GOT3 (cell line): ENCODE data around the gene MICOS13.
A peak's percentile ranks its signal among the peaks of the same experiment; 100 is the strongest.

ENCODE experiments used
- DNase-seq: peaks from one replicate; lab custom pipeline; 2025; ENCODE audit warnings: mixed read lengths; lab: John Stamatoyannopoulos, UW

Gene MICOS13

GRCh38 chr19:5687360-5688198 lies 7.3 kb upstream of the MICOS13 start:
- no peak for DNase-seq

GRCh38 chr19:5686647-5687359 lies 6.5 kb upstream of the MICOS13 start:
- DNase-seq = peak; percentile 90

- DNase-seq = no peak
Measured at GRCh38 chr19:5686326-5686646, 6.0 kb upstream of the MICOS13 start.

GRCh38 chr19:5684694-5685430 lies 4.5 kb upstream of the MICOS13 start:
- no peak for DNase-seq

GRCh38 chr19:5683177-5683886 lies 3.0 kb upstream of the MICOS13 start:
- DNase-seq = no peak

- DNase-seq = no peak
Measured at GRCh38 chr19:5682107-5682482, 1.8 kb upstream of the MICOS13 start.

- DNase-seq = no peak
Measured at GRCh38 chr19:5681391-5682106, 1.2 kb upstream of the MICOS13 start.

- no peak for DNase-seq
Measured at GRCh38 chr19:5680084-5680436, 256 bp downstream of the MICOS13 start.

- no peak for DNase-seq
Measured at GRCh38 chr19:5679289-5680083, 830 bp downstream of the MICOS13 start.

GRCh38 chr19:5678071-5678718 lies 2.1 kb downstream of the MICOS13 start:
- no peak for DNase-seq

GRCh38 chr19:5677580-5677979 lies 2.7 kb downstream of the MICOS13 start:
- no peak for DNase-seq

- no peak for DNase-seq
Measured at GRCh38 chr19:5677136-5677535, 3.2 kb downstream of the MICOS13 start.

- no peak for DNase-seq
Measured at GRCh38 chr19:5676772-5677105, 3.6 kb downstream of the MICOS13 start.

GRCh38 chr19:5676105-5676771 lies 4.1 kb downstream of the MICOS13 start:
- no peak for DNase-seq

- no peak for DNase-seq
Measured at GRCh38 chr19:5674714-5675113, 5.6 kb downstream of the MICOS13 start.

GRCh38 chr19:5673752-5674151 lies 6.6 kb downstream of the MICOS13 start:
- no peak for DNase-seq

- DNase-seq = no peak
Measured at GRCh38 chr19:5672708-5673459, 7.4 kb downstream of the MICOS13 start.

GRCh38 chr19:5671600-5671999 lies 8.7 kb downstream of the MICOS13 start:
- DNase-seq = no peak

- DNase-seq = no peak
Measured at GRCh38 chr19:5669212-5669611, 11.1 kb downstream of the MICOS13 start.
